Upper lobe of left lung (tissue), 6 donors: ENCODE measurements around the gene KRT34. TPM values are rescaled to one million over a fixed set of nuclear protein-coding genes. Genes with fewer than 3 reads are reported as not detected.
A peak's percentile ranks its signal among the peaks of the same experiment; 100 is the strongest.
"Not testable (repeated sequence)": the region's sequence is repeated elsewhere in the genome, so short reads cannot be mapped to it uniquely, and the experiment has no call there.

Experiments used
- ATAC-seq, 2 donors: fragments of 200-7000 bp; cut with Tn5 transposase; one replicate each; pipeline ENCODE4 v1.9.1; 2022; ENCODE audit warnings: mild to moderate bottlenecking in 2 of 2, moderate library complexity in 2 of 2; ENCODE audit not compliant: low FRiP score in 2 of 2
- DNase-seq, 2 donors: peaks; one replicate each; pipeline ENCODE4 v3.0.0-alpha.2; 2019 to 2020
- H3K27ac ChIP-seq, 4 donors: fragments of 200-600 bp; sonication (generic); one replicate each; pipeline ENCODE4 v1.5.1; 2016 to 2019
- H3K27me3 ChIP-seq, 4 donors: fragments of 200-600 bp; sonication (generic); one replicate each; pipeline ENCODE4 v1.5.1; 2017 to 2019
- H3K36me3 ChIP-seq, 4 donors: fragments of 200-600 bp; sonication (generic); one replicate each; pipeline ENCODE4 v1.5.1; 2016 to 2019
- H3K4me1 ChIP-seq, 4 donors: fragments of 200-600 bp; sonication (generic); one replicate each; pipeline ENCODE4 v1.5.1; 2018 to 2019
- H3K4me3 ChIP-seq, 4 donors: fragments of 200-600 bp; sonication (generic); one replicate each; pipeline ENCODE4 v1.5.1; 2017 to 2019; ENCODE audit warnings: mild to moderate bottlenecking in 2 of 4, moderate library complexity in 1 of 4
- H3K9me3 ChIP-seq, 4 donors: fragments of 200-600 bp; sonication (generic); one replicate each; pipeline ENCODE4 v1.5.1; 2018 to 2019
- EP300 ChIP-seq, 4 donors: sonication (generic); formaldehyde crosslinking; IDR thresholded peaks; one replicate each; pipeline ENCODE4 v1.5.1; 2017; ENCODE audit warnings: antibody characterized with exemption in 4 of 4, control low read depth in 2 of 4
- POLR2A ChIP-seq, 4 donors: fragments of 450-650 bp; IDR thresholded peaks; one replicate each; pipeline ENCODE4 v1.5.1; 2016 to 2017; ENCODE audit warnings: antibody characterized with exemption in 4 of 4, mild to moderate bottlenecking in 2 of 4
- POLR2AphosphoS5 ChIP-seq, 2 donors: sonication (generic); formaldehyde crosslinking; IDR thresholded peaks; one replicate each; pipeline ENCODE4 v1.5.1; 2017; ENCODE audit warnings: antibody characterized with exemption in 2 of 2
- WGBS, 2 donors: methylation state at CpG; one replicate each; pipeline ENCODE4 v1.1.5; 2017 to 2018; 5-methylcytosine and 5-hydroxymethylcytosine counted together
- total RNA-seq, 6 donors: library from RNA; depleted of rRNA in 4 of 6; stranded (reverse); fragments of >200 nt in 4 of 6; gene quantifications; one replicate each; pipeline versions ENCODE4 v1.1.0 to v1.2.1, GENCODE V29; 2016 to 2021
- TF ChIP-seq, protein P1 (sequence below), 6 experiments: fragments of 450-650 bp in 4 of 6; fragments of 200-600 bp in 2 of 6; sonication (generic) in 2 of 6; IDR thresholded peaks; one replicate each; pipeline ENCODE4 v1.5.1; 2016 to 2019; ENCODE audit warnings: antibody characterized with exemption in 6 of 6
- donor health status: DM: no; HTN: no; CAD: no; lungs with moderate emphysema.
- donor health status: DM: no; HTN: yes; CAD: no; lungs with severe emphysema.

KRT34 gene
- total RNA-seq, 6 donors from 2014 or later: not detected

DNA sequence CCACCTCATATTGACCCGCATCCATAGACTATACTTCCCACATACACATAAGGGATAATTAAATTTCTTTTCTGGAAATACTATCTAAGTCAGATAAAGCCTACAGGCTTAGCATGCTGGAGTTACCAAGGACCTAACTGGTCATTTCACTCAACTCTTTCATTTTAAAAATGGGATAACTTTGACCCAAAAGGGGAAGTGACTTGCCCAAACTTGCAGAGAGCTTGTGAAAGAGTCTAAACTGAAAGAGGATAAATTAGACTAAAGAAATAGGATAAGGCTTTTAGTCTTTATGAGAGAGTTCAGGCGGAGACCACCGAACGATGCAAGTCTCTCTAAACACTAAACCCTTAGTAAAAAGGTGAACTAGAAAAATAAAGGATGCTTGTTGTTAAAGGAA, 27.6 kb downstream of the KRT34 start:
- TF ChIP-seq, protein P1, sequence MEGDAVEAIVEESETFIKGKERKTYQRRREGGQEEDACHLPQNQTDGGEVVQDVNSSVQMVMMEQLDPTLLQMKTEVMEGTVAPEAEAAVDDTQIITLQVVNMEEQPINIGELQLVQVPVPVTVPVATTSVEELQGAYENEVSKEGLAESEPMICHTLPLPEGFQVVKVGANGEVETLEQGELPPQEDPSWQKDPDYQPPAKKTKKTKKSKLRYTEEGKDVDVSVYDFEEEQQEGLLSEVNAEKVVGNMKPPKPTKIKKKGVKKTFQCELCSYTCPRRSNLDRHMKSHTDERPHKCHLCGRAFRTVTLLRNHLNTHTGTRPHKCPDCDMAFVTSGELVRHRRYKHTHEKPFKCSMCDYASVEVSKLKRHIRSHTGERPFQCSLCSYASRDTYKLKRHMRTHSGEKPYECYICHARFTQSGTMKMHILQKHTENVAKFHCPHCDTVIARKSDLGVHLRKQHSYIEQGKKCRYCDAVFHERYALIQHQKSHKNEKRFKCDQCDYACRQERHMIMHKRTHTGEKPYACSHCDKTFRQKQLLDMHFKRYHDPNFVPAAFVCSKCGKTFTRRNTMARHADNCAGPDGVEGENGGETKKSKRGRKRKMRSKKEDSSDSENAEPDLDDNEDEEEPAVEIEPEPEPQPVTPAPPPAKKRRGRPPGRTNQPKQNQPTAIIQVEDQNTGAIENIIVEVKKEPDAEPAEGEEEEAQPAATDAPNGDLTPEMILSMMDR (IDR thresholded peaks at IDR 0.05): no peak
- no peak for TF ChIP-seq EP300 (IDR thresholded peaks at IDR 0.05)
- no peak for TF ChIP-seq POLR2A (IDR thresholded peaks at IDR 0.05)
- TF ChIP-seq POLR2AphosphoS5 (IDR thresholded peaks at IDR 0.05): no peak
- Histone ChIP-seq H3K27ac (no peak overlapping the region), H3K9me3 (no peaks in the 10 kb centered on the region), H3K4me3 (no peak overlapping the region), H3K27me3 (no peaks in the 10 kb centered on the region), H3K36me3 (no peaks in the 10 kb centered on the region), H3K4me1 (no peaks in the 10 kb centered on the region)
- 84 to 86% methylated on average over 4 of the region's 4 CpGs for WGBS, 2 donors
- ATAC-seq (no peak), DNase-seq (no peak)

DNA sequence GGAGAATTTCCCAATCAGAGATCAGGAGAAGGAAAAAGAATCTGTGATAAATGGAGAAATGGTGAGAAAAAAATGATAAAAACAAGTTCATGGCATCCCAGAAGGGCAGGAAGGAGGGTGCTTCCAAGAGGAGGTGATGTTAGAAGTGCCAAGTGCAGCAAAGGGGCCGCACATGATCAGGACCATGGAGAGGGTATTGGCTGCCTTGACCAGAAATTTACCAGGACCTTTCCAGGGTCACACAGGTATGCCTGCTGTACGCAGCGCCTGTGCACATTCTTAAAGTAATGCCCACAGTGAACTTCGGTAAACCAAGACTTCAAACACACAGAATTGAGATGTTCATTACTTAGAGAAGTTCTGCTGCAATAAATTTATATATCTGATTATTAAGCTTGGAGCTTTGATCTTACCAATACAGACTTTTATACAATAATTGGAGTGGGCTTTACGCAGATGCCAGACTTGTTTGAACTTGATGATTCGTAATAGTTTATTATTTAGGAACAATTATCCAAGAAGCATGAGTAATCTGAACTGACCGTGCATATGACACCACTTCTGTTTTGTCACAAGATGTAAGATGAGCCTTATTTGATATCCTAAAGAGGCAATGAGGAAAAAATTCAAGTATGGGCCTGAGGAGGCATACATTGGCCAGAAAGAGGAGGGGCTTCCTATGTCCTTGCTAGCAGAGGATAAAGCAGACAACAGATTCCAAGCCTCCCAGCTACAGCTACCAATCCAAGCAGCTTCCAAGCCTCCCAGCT, 29.3 kb downstream of the KRT34 start:
- Histone ChIP-seq H3K27ac (no peak overlapping the region), H3K36me3 (no peaks in the 10 kb centered on the region), H3K4me1 (no peaks in the 10 kb centered on the region), H3K27me3 (no peaks in the 10 kb centered on the region), H3K4me3 (no peak overlapping the region), H3K9me3 (no peaks in the 10 kb centered on the region)
- ATAC-seq (no peak), DNase-seq (no peak)
- no peak for TF ChIP-seq EP300 (IDR thresholded peaks at IDR 0.05)
- WGBS, 2 donors: 67 to 76% methylated on average over 7 of the region's 7 CpGs

DNA sequence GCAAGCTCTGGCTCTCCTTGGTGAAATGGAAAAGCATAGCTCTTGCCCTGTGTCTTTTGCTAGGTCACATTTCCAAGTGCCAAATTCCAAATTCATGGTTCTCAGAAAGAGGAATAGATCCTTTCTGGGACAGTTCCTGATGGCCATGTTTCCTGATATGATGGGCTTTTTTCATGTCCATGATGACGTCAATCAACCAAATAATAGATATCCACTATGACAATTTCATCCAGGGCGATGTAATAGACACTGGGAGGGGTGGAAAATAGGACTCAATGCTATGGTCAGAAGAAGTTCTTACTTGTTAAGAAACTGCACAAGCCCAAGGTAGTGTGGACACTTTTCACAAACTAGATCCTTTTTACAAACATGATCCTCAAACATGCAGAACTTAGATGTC, 30.9 kb downstream of the KRT34 start:
- no peak overlapping the region for H3K4me3 ChIP-seq
- no peaks in the 10 kb centered on the region for H3K9me3 ChIP-seq
- 76 to 95% methylated on average over 2 of the region's 2 CpGs for WGBS, 2 donors
- TF ChIP-seq, protein P1 (IDR thresholded peaks at IDR 0.05): no peak
- TF ChIP-seq EP300 (IDR thresholded peaks at IDR 0.05) (no peak), POLR2AphosphoS5 (IDR thresholded peaks at IDR 0.05) (no peak), POLR2A (IDR thresholded peaks at IDR 0.05) (no peak)
- no peaks in the 10 kb centered on the region for H3K27me3 ChIP-seq
- no peaks in the 10 kb centered on the region for H3K4me1 ChIP-seq
- ATAC-seq (no peak), DNase-seq (no peak)
- H3K36me3 ChIP-seq: no peaks in the 10 kb centered on the region
- no peak overlapping the region for H3K27ac ChIP-seq

DNA sequence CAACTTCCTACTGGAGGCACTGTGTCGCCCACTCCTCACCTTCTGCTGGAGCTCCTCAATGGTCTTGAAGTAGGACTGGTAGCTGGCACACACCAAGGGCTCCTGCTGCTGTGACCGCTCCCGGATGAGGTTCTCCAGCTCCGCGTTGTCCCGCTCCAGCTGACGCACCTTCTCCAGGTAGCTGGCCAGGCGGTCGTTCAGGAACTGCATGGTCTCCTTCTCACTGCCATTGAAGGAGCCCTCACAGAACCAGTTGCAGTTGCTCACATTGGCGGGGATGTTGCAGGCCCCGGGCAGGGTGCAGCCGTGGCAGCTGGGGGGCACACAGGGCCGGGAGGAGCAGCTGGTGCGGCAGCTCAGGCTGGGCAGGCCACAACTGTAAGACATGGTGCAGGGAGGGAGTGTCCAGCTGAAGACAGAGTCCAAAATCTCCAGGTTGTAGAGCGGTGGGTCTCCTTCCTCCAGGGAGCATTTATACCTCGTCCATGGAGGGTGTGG, 31.7 kb downstream of the KRT34 start, which contains the start of gene KRT33A:
Gene KRT33A (minus strand): TSS at position 448 of the 498 bp plus-strand sequence. CDS start 61 bp downstream, at position 387.
- not testable (repeated sequence) for H3K9me3 ChIP-seq, H3K4me3 ChIP-seq, H3K4me1 ChIP-seq, H3K36me3 ChIP-seq, ATAC-seq, H3K27me3 ChIP-seq, H3K27ac ChIP-seq
- 94 to 95% methylated on average over 12 to 16 of the region's 16 CpGs for WGBS, 2 donors
- DNase-seq: peak in 1 of 2 donors; percentile 68

DNA sequence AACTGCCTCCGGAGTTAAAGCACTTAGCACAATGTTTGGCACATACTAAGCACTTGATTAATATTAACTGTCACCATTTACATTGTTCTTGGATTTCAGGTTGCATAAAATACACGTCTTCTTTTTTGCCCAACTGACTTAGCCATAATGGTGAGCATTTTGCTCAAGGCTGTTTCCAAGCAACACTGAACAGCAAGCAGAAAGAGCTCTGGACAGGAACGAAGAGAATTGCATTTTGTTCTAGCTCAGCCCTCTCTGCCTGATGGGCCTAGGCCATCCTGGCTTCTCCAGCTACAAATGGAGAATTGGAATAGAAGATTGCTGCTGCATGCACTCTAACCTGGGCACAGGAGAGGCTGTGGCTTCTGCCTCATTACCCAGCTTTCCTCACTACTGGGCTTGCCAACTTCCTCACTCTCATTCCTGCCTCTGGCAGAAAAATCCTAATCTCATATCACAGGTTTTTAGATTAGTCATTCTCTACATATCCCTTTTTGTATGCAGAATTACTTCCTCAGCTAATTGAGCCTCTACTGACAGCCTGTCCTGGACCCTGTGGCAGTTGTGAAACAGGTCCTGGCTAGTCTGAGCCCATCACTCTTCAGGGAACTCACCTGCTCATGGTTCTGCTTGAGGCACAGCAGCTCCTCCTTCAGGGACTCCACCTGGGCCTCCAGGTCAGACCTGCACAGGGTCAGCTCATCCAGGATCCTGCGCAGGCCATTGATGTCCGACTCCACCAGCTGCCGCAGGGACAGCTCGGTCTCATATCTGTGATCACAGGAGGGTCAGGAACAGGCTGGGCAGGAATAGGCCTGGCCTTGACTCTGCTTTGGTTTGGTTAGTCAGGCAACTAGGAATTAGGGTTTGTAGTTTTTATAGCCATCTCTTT, 34.0 kb downstream of the KRT34 start:
- Histone ChIP-seq H3K4me1 (no peaks in the 10 kb centered on the region), H3K4me3 (no peak overlapping the region), H3K27me3 (no peaks in the 10 kb centered on the region), H3K9me3 (no peaks in the 10 kb centered on the region), H3K27ac (no peak overlapping the region), H3K36me3 (no peaks in the 10 kb centered on the region)
- WGBS, 2 donors: 72 to 79% methylated on average over 4 to 7 of the region's 7 CpGs
- TF ChIP-seq POLR2AphosphoS5 (IDR thresholded peaks at IDR 0.05) (no peak), POLR2A (IDR thresholded peaks at IDR 0.05) (no peak)
- TF ChIP-seq, protein P1 (IDR thresholded peaks at IDR 0.05): no peak
- DNase-seq (no peak), ATAC-seq (no peak)

DNA sequence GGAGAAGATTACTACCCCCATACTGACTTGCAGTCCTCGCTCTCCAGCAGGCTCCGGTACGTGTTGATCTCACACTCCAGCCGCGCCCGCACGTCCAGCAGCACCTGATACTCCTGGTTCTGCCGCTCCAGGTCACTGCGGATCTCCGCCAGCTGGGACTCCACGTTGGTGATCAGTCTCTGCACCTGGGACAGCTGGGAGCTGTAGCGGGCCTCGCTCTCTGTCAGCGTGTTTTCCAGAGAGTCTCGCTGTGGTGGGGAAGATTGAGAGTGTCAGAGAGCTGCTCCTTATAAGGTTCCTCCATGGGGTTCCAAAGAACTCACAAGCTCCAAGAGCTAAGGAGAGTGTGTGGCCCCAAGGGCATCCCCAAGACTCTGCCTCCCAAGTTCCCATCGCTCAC, 35.7 kb downstream of the KRT34 start:
- H3K27me3 ChIP-seq, H3K9me3 ChIP-seq, DNase-seq, H3K4me3 ChIP-seq, H3K27ac ChIP-seq, ATAC-seq, H3K36me3 ChIP-seq, H3K4me1 ChIP-seq: not testable (repeated sequence)
- 89 to 93% methylated on average over 15 to 16 of the region's 16 CpGs for WGBS, 2 donors
